GM19193 (cell line): Measurements from ENCODE around the gene PITRM1.

Source experiments
- POLR2A ChIP-seq: IDR thresholded peaks from 4 replicates; pipeline ENCODE4 v1.6.1; 2011; ENCODE audit not compliant: insufficient read depth, insufficient read length; ENCODE audit errors: extremely low read depth

Gene PITRM1

GRCh38 chr10:3152566-3152935, 20.0 kb downstream of the PITRM1 start:
- TF ChIP-seq POLR2A, result no peak

- no peak for TF ChIP-seq POLR2A
These were observed 20.6 kb downstream of the PITRM1 start for GRCh38 chr10:3151889-3152565.

GRCh38 chr10:3150961-3151360, 21.6 kb downstream of the PITRM1 start:
- no peak for TF ChIP-seq POLR2A

DNA sequence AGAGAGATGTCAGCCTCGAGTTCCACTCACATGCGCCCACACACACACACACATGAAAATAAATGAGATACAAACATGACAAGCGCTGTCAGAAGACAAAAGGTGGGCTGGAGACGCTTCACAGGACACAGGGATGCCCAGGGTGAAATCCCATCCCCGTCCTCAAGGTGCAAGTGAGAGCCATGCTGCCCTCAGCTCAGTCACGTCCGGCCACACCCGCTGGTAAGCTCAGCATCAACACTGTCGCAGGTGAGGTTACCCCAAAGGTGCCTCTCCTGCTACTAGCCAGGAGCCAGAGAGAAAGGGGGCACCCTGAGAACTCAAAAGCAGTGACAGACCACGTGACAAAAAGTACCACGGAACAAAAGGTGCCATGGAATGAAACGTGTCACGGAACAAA, 22.2 kb downstream of the PITRM1 start:
- TF ChIP-seq POLR2A, result no peak

DNA sequence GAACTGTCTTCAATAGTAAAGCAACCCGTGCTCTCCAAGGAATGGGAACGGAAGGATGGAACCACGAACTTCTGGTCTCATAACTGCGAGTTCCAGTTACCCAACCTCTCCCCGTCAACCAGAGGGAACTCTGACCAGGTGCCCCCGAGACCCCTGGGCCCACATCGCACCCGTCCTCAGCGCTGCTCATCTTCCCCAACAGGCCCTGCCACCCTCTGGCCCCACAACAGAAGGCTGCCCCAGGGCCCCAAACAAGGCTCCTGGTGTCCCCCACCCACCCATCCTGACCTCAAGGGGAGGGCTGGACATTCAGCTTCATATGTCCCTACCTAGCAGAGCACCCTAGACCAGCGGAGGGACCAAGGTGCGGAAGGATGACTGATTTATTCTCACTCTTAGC, 22.7 kb downstream of the PITRM1 start:
- no peak for TF ChIP-seq POLR2A

- TF ChIP-seq POLR2A, result no peak
These were observed 23.6 kb downstream of the PITRM1 start for GRCh38 chr10:3148994-3149393.

DNA sequence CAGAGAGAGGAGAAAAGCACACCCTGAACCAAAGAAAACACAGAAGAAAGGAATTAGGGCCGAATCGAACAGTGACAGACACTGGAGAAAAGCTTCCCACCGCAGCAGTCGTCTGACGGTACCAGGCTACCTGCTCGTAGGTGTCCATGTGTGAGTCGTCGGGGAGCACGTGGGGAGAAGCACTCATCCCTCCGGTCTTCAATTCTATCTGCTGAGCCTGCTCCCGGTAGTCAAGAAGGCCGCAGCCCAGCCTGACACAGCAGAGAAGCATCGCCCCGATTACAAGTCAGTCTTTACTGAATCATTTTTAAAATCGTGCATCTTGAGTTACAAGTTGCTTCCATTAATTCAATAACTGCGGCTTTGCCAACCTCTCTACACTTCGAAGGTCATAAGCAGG, 24.5 kb downstream of the PITRM1 start:
- TF ChIP-seq POLR2A, result no peak

DNA sequence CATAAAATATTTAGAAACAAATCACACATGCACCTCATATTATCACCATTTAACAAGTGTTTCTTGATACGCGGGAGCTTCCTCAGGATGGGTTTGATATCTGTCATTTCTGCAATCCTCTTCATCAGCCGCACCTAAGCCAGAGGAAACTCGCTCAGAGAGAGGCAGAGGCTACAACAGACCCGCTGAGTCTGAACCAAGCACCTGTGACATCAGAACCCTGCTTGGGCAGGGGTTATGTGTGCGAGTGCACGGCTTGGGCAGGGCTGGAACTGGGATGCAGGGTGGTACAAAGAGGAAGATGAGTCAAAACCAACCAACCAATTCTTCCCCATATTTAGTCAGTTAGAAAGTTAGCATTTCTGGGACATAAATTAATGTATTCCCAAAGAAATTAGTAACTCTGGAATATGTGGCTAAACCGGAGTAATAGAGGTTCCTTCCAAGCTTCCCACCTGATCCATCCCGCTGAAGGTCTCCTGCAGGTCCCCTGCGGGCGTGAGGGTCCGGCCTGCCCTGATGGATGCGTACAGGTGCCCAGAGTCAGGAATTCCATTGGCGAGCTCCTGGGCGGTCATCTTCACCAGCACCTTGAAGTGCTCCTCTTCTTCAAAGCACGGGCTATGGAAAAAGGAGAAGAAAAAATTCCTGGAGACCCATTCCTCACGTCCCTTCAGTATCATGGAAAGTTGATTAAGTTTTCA, 25.3 kb downstream of the PITRM1 start:
- no peak for TF ChIP-seq POLR2A

GRCh38 chr10:3146289-3146688, 26.3 kb downstream of the PITRM1 start:
- TF ChIP-seq POLR2A, result no peak

- TF ChIP-seq POLR2A, result no peak
These were observed 27.2 kb downstream of the PITRM1 start for GRCh38 chr10:3145366-3145765.

- no peak for TF ChIP-seq POLR2A
These were observed 28.7 kb downstream of the PITRM1 start for GRCh38 chr10:3143791-3144434.

DNA sequence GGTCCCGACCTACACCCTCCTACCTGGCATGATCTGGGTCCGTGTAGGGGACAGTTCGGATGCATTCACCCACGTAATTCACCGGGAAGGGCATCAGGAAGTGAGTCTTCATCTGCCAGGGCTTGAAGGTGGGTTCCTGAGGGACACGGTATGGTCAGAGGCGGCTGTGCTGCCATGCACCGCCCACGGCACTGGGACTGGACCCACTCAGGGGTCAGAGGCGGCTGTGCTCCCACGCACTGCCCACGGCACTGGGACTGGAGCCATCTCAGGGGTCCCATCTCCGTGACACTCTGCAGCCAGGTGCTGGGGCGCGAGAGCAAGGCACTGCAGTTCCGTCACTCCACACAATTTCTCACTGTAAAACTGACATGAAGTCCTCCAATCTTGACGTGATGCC, 29.2 kb downstream of the PITRM1 start:
- no peak for TF ChIP-seq POLR2A

DNA sequence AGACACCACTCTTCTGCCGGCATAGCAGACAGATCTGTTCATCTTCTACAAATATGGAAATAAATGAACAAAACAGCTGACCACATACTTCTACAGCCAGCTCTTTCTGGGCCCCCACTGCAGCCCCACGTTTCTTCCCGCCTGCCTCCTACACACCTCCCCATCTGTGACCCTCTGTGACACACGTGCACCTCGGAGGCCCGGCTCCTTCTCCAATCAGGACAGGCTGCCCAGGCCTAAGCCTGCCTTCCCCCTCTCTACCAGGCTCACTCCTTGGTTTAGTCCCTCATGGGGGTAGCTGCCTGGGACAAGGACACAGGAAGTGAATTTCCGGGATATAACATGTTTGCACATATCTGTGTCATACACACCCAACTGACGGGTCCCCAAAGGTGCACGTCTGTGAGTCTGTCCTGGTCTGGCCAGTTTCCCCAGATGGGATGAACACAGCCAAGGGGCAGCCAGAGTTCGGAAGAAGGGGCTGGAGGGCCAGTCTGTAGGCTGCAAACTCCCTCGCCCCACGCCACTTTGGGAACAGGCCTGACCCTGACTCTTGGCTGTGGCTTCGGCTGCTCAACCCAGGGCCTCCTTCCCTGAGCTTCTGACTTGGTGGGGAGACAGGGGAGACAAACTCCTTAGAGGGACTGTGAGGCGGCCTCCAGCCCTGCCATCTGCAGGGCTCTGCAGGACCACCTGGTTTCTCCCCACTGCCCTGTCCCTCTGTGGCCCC, 30.3 kb downstream of the PITRM1 start:
- no peak for TF ChIP-seq POLR2A

DNA sequence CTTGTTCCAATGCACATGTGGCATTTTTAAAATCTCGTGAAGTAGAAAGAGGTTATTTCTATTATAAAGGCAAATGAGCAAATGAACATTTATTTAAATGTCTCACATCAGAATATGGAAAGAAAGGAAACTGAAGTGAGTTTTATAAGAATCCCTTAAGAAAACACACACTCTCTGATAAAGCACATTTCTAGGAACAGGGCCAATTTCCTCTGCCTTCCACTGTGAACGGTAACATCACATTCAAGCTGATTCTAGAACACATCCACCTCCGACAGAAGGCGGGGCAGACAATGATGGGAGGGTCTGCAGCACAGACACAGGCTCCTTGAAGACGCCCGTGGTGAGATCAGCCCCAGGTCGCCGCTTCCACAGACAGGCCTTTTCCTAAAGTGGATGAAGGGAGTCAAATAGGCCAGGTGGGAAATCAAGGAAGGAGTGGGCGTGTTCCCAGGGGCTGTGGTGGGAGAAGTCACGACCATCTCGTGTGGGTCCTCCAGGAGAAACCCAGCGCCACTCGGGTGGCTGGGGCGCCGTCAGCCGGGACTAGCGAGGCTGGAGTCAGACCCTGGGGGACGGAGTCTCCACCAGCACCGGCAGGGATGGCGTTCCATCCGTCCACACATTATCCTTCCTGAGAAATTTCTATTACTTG, 31.1 kb downstream of the PITRM1 start:
- TF ChIP-seq POLR2A, result no peak

GRCh38 chr10:3140280-3140679, 32.3 kb downstream of the PITRM1 start:
- no peak for TF ChIP-seq POLR2A
